ENCODE measurements around the gene SLCO3A1.

The SLCO3A1 gene

DNA sequence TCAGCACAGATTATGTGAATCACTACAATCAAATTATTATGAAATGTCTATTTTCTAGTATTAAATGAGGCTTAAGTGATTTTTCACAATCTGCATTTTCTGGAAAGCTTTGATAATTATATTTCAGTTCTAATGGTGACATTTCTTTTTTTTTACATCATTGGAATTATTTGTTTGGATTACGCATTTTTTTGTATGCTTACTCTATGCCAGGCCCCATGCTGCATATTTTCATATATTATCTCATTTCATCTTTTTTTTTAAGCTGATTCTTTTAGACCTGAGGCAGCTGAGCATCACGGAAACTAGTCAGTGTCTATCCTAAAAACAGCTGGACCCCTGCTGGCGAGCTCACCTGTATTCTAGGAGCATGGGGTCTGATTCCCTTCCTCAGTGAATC lies 31.1 kb downstream of the SLCO3A1 start:
- H3K4me2 ChIP-seq (ENCODE audit: low read length) = no peak overlapping the region
- no peak overlapping the region for H3K56ac ChIP-seq (ENCODE audit: low read length)
- no peak overlapping the region for H2BK5ac ChIP-seq (ENCODE audit: low read length)
- H2AK5ac ChIP-seq (ENCODE audit: low read length) = no peak overlapping the region
- H3K27me3 ChIP-seq (ENCODE audit: insufficient read depth, low read length, poor library complexity) = no peaks in the 10 kb centered on the region
- H3K27ac ChIP-seq (ENCODE audit: low read depth, low read length) = no peak overlapping the region
- no peak overlapping the region for H3K4ac ChIP-seq (ENCODE audit: low read depth, low read length)
- H3K36me3 ChIP-seq (ENCODE audit: control insufficient read depth, insufficient read depth, low read length) = no peaks in the 10 kb centered on the region
- DNase-seq = no peak
- WGBS (ENCODE audit: extremely low coverage, insufficient coverage, low lambda C conversion rate) = no CpG with 5 or more reads among the region's 3 CpGs
- H3K23ac ChIP-seq (ENCODE audit: low read length) = no peak overlapping the region
- H3K4me3 ChIP-seq (ENCODE audit: low read length) = no peak overlapping the region
- no peaks in the 10 kb centered on the region for H3K79me2 ChIP-seq (ENCODE audit: control insufficient read depth, insufficient read depth, low read length)
- no peak overlapping the region for H2BK120ac ChIP-seq (ENCODE audit: low read depth, low read length)
- no peak overlapping the region for H3K9ac ChIP-seq (ENCODE audit: low read length)
- no peak overlapping the region for H2BK15ac ChIP-seq (replicated peaks; ENCODE audit: low read depth)
- H3K79me1 ChIP-seq (ENCODE audit: low read length) = no peaks in the 10 kb centered on the region
- H3K4me1 ChIP-seq (ENCODE audit: control insufficient read depth, low read depth, low read length) = no peaks in the 10 kb centered on the region
- no peak overlapping the region for H4K8ac ChIP-seq (ENCODE audit: low read depth, low read length)
- no peak overlapping the region for H3K18ac ChIP-seq (ENCODE audit: low read length)
- H4K5ac ChIP-seq (ENCODE audit: low read length) = no peak overlapping the region

DNA sequence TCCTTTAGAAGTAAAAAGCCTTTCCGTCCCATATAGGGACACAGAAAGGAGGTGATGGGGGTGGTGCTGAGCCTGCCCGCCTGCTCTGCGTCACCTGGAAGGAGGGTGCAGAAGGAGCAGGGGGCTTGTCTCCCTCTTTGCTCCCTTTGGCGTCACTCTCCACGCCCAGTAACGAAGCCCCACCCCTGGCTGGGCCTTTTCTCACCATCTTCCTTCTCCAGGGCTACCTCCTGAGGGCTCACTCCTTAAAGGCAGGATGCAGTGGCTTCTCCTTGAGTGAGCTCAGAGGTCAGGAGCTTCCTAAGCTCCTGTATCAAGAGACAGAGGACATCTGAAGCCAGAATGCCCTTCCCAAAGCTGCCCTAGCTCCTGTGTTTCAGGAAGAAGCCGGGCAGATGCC lies 31.5 kb downstream of the SLCO3A1 start:
- H2BK5ac ChIP-seq (ENCODE audit: low read length) = no peak overlapping the region
- no peak overlapping the region for H2BK120ac ChIP-seq (ENCODE audit: low read depth, low read length)
- H4K8ac ChIP-seq (ENCODE audit: low read depth, low read length) = no peak overlapping the region
- H2AK5ac ChIP-seq (ENCODE audit: low read length) = no peak overlapping the region
- H3K36me3 ChIP-seq (ENCODE audit: control insufficient read depth, insufficient read depth, low read length) = no peaks in the 10 kb centered on the region
- no peak overlapping the region for H3K9ac ChIP-seq (ENCODE audit: low read length)
- DNase-seq = peak; percentile 38
- no peak overlapping the region for H3K4me2 ChIP-seq (ENCODE audit: low read length)
- H3K4ac ChIP-seq (ENCODE audit: low read depth, low read length) = no peak overlapping the region
- H3K4me1 ChIP-seq (ENCODE audit: control insufficient read depth, low read depth, low read length) = no peaks in the 10 kb centered on the region
- no peak overlapping the region for H3K27ac ChIP-seq (ENCODE audit: low read depth, low read length)
- H3K27me3 ChIP-seq (ENCODE audit: insufficient read depth, low read length, poor library complexity) = no peaks in the 10 kb centered on the region
- H2BK15ac ChIP-seq (replicated peaks; ENCODE audit: low read depth) = no peak overlapping the region
- no peaks in the 10 kb centered on the region for H3K79me1 ChIP-seq (ENCODE audit: low read length)
- no CpG with 5 or more reads among the region's 7 CpGs for WGBS (ENCODE audit: extremely low coverage, insufficient coverage, low lambda C conversion rate)
- no peak overlapping the region for H3K56ac ChIP-seq (ENCODE audit: low read length)
- no peak overlapping the region for H4K5ac ChIP-seq (ENCODE audit: low read length)
- no peak overlapping the region for H3K23ac ChIP-seq (ENCODE audit: low read length)
- no peak overlapping the region for H3K4me3 ChIP-seq (ENCODE audit: low read length)
- no peak overlapping the region for H3K18ac ChIP-seq (ENCODE audit: low read length)
- H3K79me2 ChIP-seq (ENCODE audit: control insufficient read depth, insufficient read depth, low read length) = no peaks in the 10 kb centered on the region

DNA sequence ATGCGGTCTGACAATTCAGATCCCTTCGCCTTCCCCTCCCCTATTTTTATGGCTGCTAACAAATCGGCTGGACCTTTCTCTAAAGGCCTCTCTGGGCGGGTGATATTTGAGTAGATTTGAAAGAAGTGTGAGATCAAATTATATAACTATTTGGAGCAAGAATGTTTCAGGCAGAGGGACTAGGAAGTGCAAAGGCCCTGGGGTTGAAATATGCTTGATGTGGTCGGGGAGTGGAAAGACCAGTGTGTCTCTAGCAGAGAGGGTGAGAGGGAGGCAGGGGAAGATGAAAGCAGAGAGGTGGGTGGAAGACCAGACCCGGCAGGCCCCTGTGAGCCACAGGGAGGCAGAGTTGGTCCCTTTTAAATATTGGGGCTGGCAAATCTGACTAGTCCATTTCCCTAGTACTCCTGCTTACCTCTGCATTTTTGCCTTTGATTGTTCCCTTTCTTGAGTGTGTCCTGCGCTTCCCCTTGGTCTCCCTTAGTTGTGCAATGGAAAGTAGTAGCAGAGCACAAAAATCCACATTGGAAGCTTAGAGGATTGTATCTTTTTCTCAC lies 32.3 kb downstream of the SLCO3A1 start:
- Histone ChIP-seq H2AK5ac (ENCODE audit: low read length) (no peak overlapping the region), H3K4ac (ENCODE audit: low read depth, low read length) (no peak overlapping the region), H3K4me1 (ENCODE audit: control insufficient read depth, low read depth, low read length) (no peaks in the 10 kb centered on the region), H4K8ac (ENCODE audit: low read depth, low read length) (no peak overlapping the region), H3K23ac (ENCODE audit: low read length) (no peak overlapping the region), H3K4me3 (ENCODE audit: low read length) (no peak overlapping the region), H3K9ac (ENCODE audit: low read length) (no peak overlapping the region), H3K79me1 (ENCODE audit: low read length) (no peaks in the 10 kb centered on the region), H3K27me3 (ENCODE audit: insufficient read depth, low read length, poor library complexity) (no peaks in the 10 kb centered on the region), H2BK120ac (ENCODE audit: low read depth, low read length) (no peak overlapping the region), H2BK15ac (replicated peaks; ENCODE audit: low read depth) (no peak overlapping the region), H4K5ac (ENCODE audit: low read length) (no peak overlapping the region), H3K4me2 (ENCODE audit: low read length) (no peak overlapping the region), H3K27ac (ENCODE audit: low read depth, low read length) (no peak overlapping the region), H2BK5ac (ENCODE audit: low read length) (no peak overlapping the region), H3K79me2 (ENCODE audit: control insufficient read depth, insufficient read depth, low read length) (no peaks in the 10 kb centered on the region), H3K36me3 (ENCODE audit: control insufficient read depth, insufficient read depth, low read length) (no peaks in the 10 kb centered on the region), H3K18ac (ENCODE audit: low read length) (no peak overlapping the region), H3K56ac (ENCODE audit: low read length) (no peak overlapping the region)
- DNase-seq = peak; percentile 39
- WGBS (ENCODE audit: extremely low coverage, insufficient coverage, low lambda C conversion rate) = no CpG with 5 or more reads among the region's 7 CpGs

DNA sequence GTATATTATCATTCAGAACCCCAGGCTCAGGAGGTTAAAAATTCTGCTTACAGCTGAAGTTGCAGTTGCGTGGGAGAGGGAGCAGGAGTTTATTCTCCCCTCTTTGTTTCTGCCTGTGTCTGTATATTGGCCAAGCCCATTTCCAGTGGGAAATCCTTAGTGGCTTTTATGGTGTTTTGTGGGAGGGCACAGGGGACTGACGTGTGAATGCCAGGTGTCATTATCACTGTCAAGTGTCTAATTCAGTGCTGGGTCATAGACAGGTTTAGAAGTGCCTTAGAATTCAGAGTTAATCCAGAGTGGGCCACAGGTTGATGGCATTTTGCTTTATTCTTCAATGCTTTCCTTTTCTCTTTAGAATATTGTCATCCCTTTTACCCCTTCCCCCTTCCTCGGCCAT lies 33.4 kb downstream of the SLCO3A1 start:
- Histone ChIP-seq H3K79me2 (ENCODE audit: control insufficient read depth, insufficient read depth, low read length) (no peaks in the 10 kb centered on the region), H2AK5ac (ENCODE audit: low read length) (no peak overlapping the region), H2BK15ac (replicated peaks; ENCODE audit: low read depth) (no peak overlapping the region), H3K56ac (ENCODE audit: low read length) (no peak overlapping the region), H4K8ac (ENCODE audit: low read depth, low read length) (no peak overlapping the region), H3K9ac (ENCODE audit: low read length) (no peak overlapping the region), H3K79me1 (ENCODE audit: low read length) (no peaks in the 10 kb centered on the region), H3K4me3 (ENCODE audit: low read length) (no peak overlapping the region), H2BK5ac (ENCODE audit: low read length) (no peak overlapping the region), H4K5ac (ENCODE audit: low read length) (no peak overlapping the region), H2BK120ac (ENCODE audit: low read depth, low read length) (no peak overlapping the region), H3K4me2 (ENCODE audit: low read length) (no peak overlapping the region), H3K4me1 (ENCODE audit: control insufficient read depth, low read depth, low read length) (no peaks in the 10 kb centered on the region), H3K36me3 (ENCODE audit: control insufficient read depth, insufficient read depth, low read length) (no peaks in the 10 kb centered on the region), H3K27me3 (ENCODE audit: insufficient read depth, low read length, poor library complexity) (no peaks in the 10 kb centered on the region), H3K23ac (ENCODE audit: low read length) (no peak overlapping the region), H3K4ac (ENCODE audit: low read depth, low read length) (no peak overlapping the region), H3K27ac (ENCODE audit: low read depth, low read length) (no peak overlapping the region), H3K18ac (ENCODE audit: low read length) (no peak overlapping the region)
- no CpG with 5 or more reads among the region's 3 CpGs for WGBS (ENCODE audit: extremely low coverage, insufficient coverage, low lambda C conversion rate)
- DNase-seq = no peak

DNA sequence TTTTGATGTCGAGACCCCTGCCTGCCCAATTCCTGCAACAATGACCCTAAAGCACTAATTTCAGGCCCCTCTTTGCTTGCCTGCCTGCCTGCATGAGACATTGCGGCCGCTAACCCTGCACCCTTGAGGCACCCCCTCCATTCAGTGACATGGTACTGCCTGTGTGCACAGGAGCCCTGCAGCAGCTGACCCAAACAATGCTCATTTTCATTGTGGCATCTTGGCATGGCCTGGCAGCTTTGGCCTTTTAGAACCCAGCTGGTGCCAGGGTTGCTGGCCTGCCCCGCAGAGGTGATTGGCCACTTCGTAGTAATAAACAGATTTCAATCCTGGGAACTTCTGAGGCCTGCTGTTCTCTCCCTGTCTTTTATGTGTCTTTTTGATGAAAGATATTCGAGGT lies 33.8 kb downstream of the SLCO3A1 start:
- Histone ChIP-seq H3K79me1 (ENCODE audit: low read length) (no peaks in the 10 kb centered on the region), H3K79me2 (ENCODE audit: control insufficient read depth, insufficient read depth, low read length) (no peaks in the 10 kb centered on the region), H2BK15ac (replicated peaks; ENCODE audit: low read depth) (no peak overlapping the region), H2BK5ac (ENCODE audit: low read length) (no peak overlapping the region), H3K4me2 (ENCODE audit: low read length) (no peak overlapping the region), H4K8ac (ENCODE audit: low read depth, low read length) (no peak overlapping the region), H2BK120ac (ENCODE audit: low read depth, low read length) (no peak overlapping the region), H4K5ac (ENCODE audit: low read length) (no peak overlapping the region), H3K27me3 (ENCODE audit: insufficient read depth, low read length, poor library complexity) (no peaks in the 10 kb centered on the region), H3K18ac (ENCODE audit: low read length) (no peak overlapping the region), H3K23ac (ENCODE audit: low read length) (no peak overlapping the region), H3K56ac (ENCODE audit: low read length) (no peak overlapping the region), H3K9ac (ENCODE audit: low read length) (no peak overlapping the region), H2AK5ac (ENCODE audit: low read length) (no peak overlapping the region), H3K36me3 (ENCODE audit: control insufficient read depth, insufficient read depth, low read length) (no peaks in the 10 kb centered on the region), H3K27ac (ENCODE audit: low read depth, low read length) (no peak overlapping the region), H3K4me1 (ENCODE audit: control insufficient read depth, low read depth, low read length) (no peaks in the 10 kb centered on the region), H3K4me3 (ENCODE audit: low read length) (no peak overlapping the region), H3K4ac (ENCODE audit: low read depth, low read length) (no peak overlapping the region)
- WGBS (ENCODE audit: extremely low coverage, insufficient coverage, low lambda C conversion rate) = no CpG with 5 or more reads among the region's 6 CpGs
- DNase-seq = no peak

DNA sequence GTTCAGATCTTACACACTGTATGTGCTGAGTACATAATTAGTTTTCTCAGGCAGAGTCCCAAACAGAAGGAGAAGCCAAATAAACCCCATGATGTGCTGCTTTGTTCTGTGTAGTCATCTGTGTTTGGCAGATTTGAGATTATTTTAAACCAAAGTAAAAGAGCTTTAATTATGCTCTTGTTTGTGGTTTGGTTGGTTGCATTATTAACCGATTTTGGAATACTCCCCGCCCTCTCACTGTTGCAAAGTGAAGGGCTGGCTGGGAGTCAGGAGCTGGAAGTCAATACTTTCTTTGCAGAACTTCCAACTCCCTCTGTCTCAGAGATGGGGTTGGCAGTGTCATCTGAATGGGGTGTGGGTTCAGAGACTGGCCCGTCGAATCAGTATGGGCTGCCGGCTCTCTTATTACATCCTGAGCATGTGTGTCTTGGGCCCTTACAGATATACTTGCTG lies 34.4 kb downstream of the SLCO3A1 start:
- Histone ChIP-seq H2AK5ac (ENCODE audit: low read length) (no peak overlapping the region), H3K23ac (ENCODE audit: low read length) (no peak overlapping the region), H2BK5ac (ENCODE audit: low read length) (no peak overlapping the region), H3K27ac (ENCODE audit: low read depth, low read length) (no peak overlapping the region), H3K4me2 (ENCODE audit: low read length) (no peak overlapping the region), H4K5ac (ENCODE audit: low read length) (no peak overlapping the region), H3K4me1 (ENCODE audit: control insufficient read depth, low read depth, low read length) (no peaks in the 10 kb centered on the region), H4K8ac (ENCODE audit: low read depth, low read length) (no peak overlapping the region), H2BK15ac (replicated peaks; ENCODE audit: low read depth) (no peak overlapping the region), H2BK120ac (ENCODE audit: low read depth, low read length) (no peak overlapping the region), H3K4me3 (ENCODE audit: low read length) (no peak overlapping the region), H3K79me2 (ENCODE audit: control insufficient read depth, insufficient read depth, low read length) (no peaks in the 10 kb centered on the region), H3K4ac (ENCODE audit: low read depth, low read length) (no peak overlapping the region), H3K36me3 (ENCODE audit: control insufficient read depth, insufficient read depth, low read length) (no peaks in the 10 kb centered on the region), H3K18ac (ENCODE audit: low read length) (no peak overlapping the region), H3K27me3 (ENCODE audit: insufficient read depth, low read length, poor library complexity) (no peaks in the 10 kb centered on the region), H3K79me1 (ENCODE audit: low read length) (no peaks in the 10 kb centered on the region), H3K56ac (ENCODE audit: low read length) (no peak overlapping the region), H3K9ac (ENCODE audit: low read length) (no peak overlapping the region)
- DNase-seq = no peak
- no CpG with 5 or more reads among the region's 5 CpGs for WGBS (ENCODE audit: extremely low coverage, insufficient coverage, low lambda C conversion rate)
